K562 (cell line): ENCODE measurements around the gene VAPB. TPM values are rescaled to one million over a fixed set of nuclear protein-coding genes. Genes with fewer than 3 reads are reported as not detected.

Source experiments
- ATAC-seq: fragments of 200-7000 bp; cut with Tn5 transposase; 3 replicates; pipeline ENCODE4 v1.9.1; 2020; ENCODE audit warnings: moderate library complexity
- BruUV-seq: library from RNA; stranded (reverse); fragments of 400-500 nt; replicated peaks from 2 replicates; lab custom pipeline; 2021; lab: Mats Ljungman, UMichigan
- CTCF ChIA-PET: fragments of 300-600 bp; formaldehyde crosslinking; extraction: SDS; loops from one replicate; lab custom pipeline; 2021; ENCODE audit warnings: low intra/inter-chr PET ratio; lab: Yijun Ruan, JAX
- POLR2A ChIA-PET: fragments of 300-600, 350-650 bp; sonication (Branson Sonifier 250); formaldehyde crosslinking; extraction: SDS; loops from one replicate; lab custom pipeline; 2021; ENCODE audit warnings: antibody characterized with exemption, inconsistent platforms; lab: Yijun Ruan, JAX
- DNase-seq, 4 experiments: peaks; one replicate each; pipeline versions ENCODE4 v3.0.0 to v3.0.0-alpha.2; 2011 to 2018; ENCODE audit warnings: low spot score in 3 of 4, mixed read lengths in 3 of 4; ENCODE audit errors: extremely low read depth in 1 of 4
- FAIRE-seq: peaks from 2 replicates; lab custom pipeline; 2011; peaks lifted over from hg19 to GRCh38; lab: Jason Lieb, UNC
- H2AFZ ChIP-seq: 2 replicates; pipeline ENCODE4 v1.6.0; 2011; ENCODE audit warnings: low read depth, low read length, control low read depth, inconsistent platforms
- H3K27ac ChIP-seq: fragments of 200-600 bp; 3 replicates; pipeline ENCODE4 v1.8.0; 2011; ENCODE audit warnings: low read depth, mild to moderate bottlenecking, control low read depth, inconsistent platforms, low read length, moderate library complexity, mixed read lengths; ENCODE audit errors: extremely low read depth
- H3K27me3 ChIP-seq, 2 experiments: fragments of 300-600 bp in 1 of 2; 2 replicates in 1 of 2; 3 replicates in 1 of 2; pipeline versions ENCODE4 v1.6.0 to v1.8.0; 2011; ENCODE audit warnings: inconsistent platforms in 2 of 2, low read length in 2 of 2, mild to moderate bottlenecking in 1 of 2, mixed read lengths in 1 of 2, moderate library complexity in 1 of 2; ENCODE audit not compliant: control insufficient read depth in 2 of 2, insufficient read depth in 2 of 2
- H3K36me3 ChIP-seq: fragments of 300-600 bp; 3 replicates; pipeline ENCODE4 v1.8.0; 2011; ENCODE audit warnings: mild to moderate bottlenecking, low read length, inconsistent platforms; ENCODE audit not compliant: control insufficient read depth, insufficient read depth
- H3K4me1 ChIP-seq, 2 experiments: fragments of 200-600 bp in 1 of 2; replicated peaks in 1 of 2; 2 replicates in 1 of 2; 3 replicates in 1 of 2; pipeline versions ENCODE4 v1.5.1 to v1.8.0; 2011; ENCODE audit warnings: inconsistent platforms in 2 of 2, low read length in 2 of 2, mild to moderate bottlenecking in 1 of 2, mixed read lengths in 1 of 2, moderate library complexity in 1 of 2; ENCODE audit not compliant: control insufficient read depth in 2 of 2, insufficient read depth in 2 of 2
- H3K4me2 ChIP-seq: 2 replicates; pipeline ENCODE4 v1.6.1; 2011; ENCODE audit warnings: low read length, control low read depth, inconsistent platforms, mixed read lengths; ENCODE audit not compliant: insufficient read depth
- H3K4me3 ChIP-seq: fragments of 200-600 bp; sonication (generic), shearing (Covaris generic); 2 replicates; pipeline ENCODE4 v1.5.1; 2016; ENCODE audit warnings: control low read depth, inconsistent platforms
- H3K79me2 ChIP-seq: fragments of 200-600 bp; 3 replicates; pipeline ENCODE4 v1.8.0; 2011; ENCODE audit warnings: low read length, inconsistent platforms; ENCODE audit not compliant: control insufficient read depth, insufficient read depth
- H3K9ac ChIP-seq, 2 experiments: 2 replicates each; pipeline versions ENCODE4 v1.6.0 to v1.6.1; 2011; ENCODE audit warnings: low read depth in 2 of 2, low read length in 2 of 2, control low read depth in 1 of 2, inconsistent platforms in 1 of 2, mild to moderate bottlenecking in 1 of 2, mixed read lengths in 1 of 2; ENCODE audit not compliant: insufficient read depth in 1 of 2
- H3K9me1 ChIP-seq: one replicate; pipeline ENCODE4 v1.6.0; 2011; ENCODE audit warnings: inconsistent platforms, mild to moderate bottlenecking, low read length, moderate library complexity; ENCODE audit not compliant: control insufficient read depth, insufficient read depth
- H3K9me3 ChIP-seq: replicated peaks from 2 replicates; pipeline ENCODE4 v1.5.1; 2011; ENCODE audit warnings: low read depth, low read length, inconsistent platforms; ENCODE audit not compliant: control insufficient read depth, insufficient read depth
- H4K20me1 ChIP-seq: replicated peaks from 2 replicates; pipeline ENCODE4 v1.6.1; 2011; ENCODE audit warnings: low read length, inconsistent platforms, mixed read lengths; ENCODE audit not compliant: control insufficient read depth, insufficient read depth
- PHF20 ChIP-seq: fragments of 450-650 bp; IDR thresholded peaks from 2 replicates; pipeline ENCODE4 v1.6.1; 2018; ENCODE audit not compliant: partially characterized antibody
- SUPT5H ChIP-seq: fragments of 450-650 bp; IDR thresholded peaks from 2 replicates; pipeline ENCODE4 v1.6.1; 2016
- WGBS: fragments of 100-300 bp; shearing (Covaris generic); methylation state at CpG from one replicate; pipeline ENCODE4 v1.1.6; 2016; ENCODE audit warnings: low coverage, mixed read lengths; ENCODE audit not compliant: insufficient coverage; ENCODE audit errors: missing lambda C conversion rate; 5-methylcytosine and 5-hydroxymethylcytosine counted together
- in situ Hi-C: fragments of 300-500 bp; cut with MboI; formaldehyde crosslinking; loops from 4 replicates; pipeline ENCODE4 v1.15.0; 2018; ENCODE audit warnings: inconsistent platforms, mixed read lengths
- intact Hi-C: fragments of 100-400 bp; cut with micrococcal nuclease; formaldehyde crosslinking; loops from 2 replicates; pipeline ENCODE4 v1.14.2; 2022
- polyA plus RNA-seq, 8 experiments: library from polyadenylated mRNA; depleted of rRNA in 4 of 8; stranded (reverse) in 5 of 8; unstranded in 3 of 8; fragments of >200 nt; fragmentation: Nextera tagmentation in 2 of 8; fragmentation: Illumina TruSeq in 1 of 8; extraction: Ambion mirVana in 2 of 8; extraction: Trizol in 1 of 8; gene quantifications; 2 replicates each; pipeline versions ENCODE4 v1.2.1 to v1.2.3, GENCODE V29; 2011 to 2014; ENCODE audit warnings: inconsistent platforms in 1 of 8, missing spikeins in 1 of 8
- total RNA-seq, 7 experiments: library from RNA; depleted of rRNA in 6 of 7; stranded (reverse); fragments of >200 nt in 6 of 7; fragmentation: Illumina TruSeq in 2 of 7; extraction: Trizol in 2 of 7; gene quantifications; 2 replicates each; pipeline versions ENCODE4 v1.2.1 to v1.2.3, GENCODE V29; 2011 to 2021; ENCODE audit warnings: low replicate concordance in 1 of 7
- TF ChIP-seq, protein P1 (sequence below), 2 experiments: fragments of 450-650 bp in 1 of 2; sonication (generic) in 1 of 2; formaldehyde crosslinking in 1 of 2; IDR thresholded peaks; 2 replicates each; pipeline versions ENCODE4 v1.7.1 to v1.9.0; 2016 to 2022; ENCODE audit warnings: inconsistent platforms in 1 of 2, mild to moderate bottlenecking in 1 of 2, missing genetic modification reagents in 1 of 2

Gene VAPB
- total and polyA plus RNA-seq, 9 of the 15 experiments (the other 6 are each of a cell fraction or from before 2014, with no cell fraction given) = 3.4 to 51.0 (median 27.9) TPM

DNA sequence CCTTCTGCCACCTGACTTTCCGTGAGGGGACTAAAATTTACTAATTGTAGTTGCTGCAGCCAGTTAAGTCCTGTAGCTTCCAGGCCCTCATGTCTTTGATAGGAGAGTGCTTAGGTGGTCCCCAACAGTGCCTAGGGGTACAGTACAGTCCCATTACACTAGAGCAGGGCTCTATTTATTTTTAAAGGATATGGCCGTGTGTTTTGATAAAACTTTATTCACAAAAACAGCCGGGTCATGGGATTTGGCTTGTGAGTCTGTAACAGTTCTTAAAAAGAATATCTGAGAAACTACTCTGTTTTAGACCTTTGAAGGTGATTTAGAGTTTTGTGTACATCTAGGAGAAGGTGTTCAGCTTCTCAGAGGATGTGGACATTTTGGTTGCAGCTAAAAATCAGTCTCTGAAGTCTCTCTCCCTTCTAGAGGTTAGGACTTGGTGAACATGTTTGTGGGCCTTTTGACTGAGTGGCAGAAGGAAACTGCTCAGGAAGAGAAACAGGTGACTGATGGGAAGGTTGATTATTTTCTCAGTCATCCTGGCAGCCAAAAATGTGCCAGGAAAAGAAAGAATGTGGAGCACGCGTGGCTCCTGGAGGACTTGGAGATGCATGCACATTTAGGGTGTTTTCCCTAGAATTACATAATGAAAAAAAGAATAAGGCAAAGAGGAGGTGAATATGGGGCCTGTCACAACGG is 57.4 kb downstream of the VAPB start:
- Histone ChIP-seq H3K27ac (no peak overlapping the region), H2AFZ (no peak overlapping the region), H3K79me2 (peaks cover 9% of the 10 kb centered on the region; the same call in 2 of the 3 replicates), H3K27me3 (no peaks in the 10 kb centered on the region), H3K36me3 (peaks cover 83% of the 10 kb centered on the region), H3K9me1 (no peaks in the 10 kb centered on the region), H3K4me3 (no peak overlapping the region), H3K9me3 (no peaks in the 10 kb centered on the region), H3K4me2 (no peak overlapping the region), H4K20me1 (no peaks in the 10 kb centered on the region), H3K4me1 (no peaks in the 10 kb centered on the region), H3K9ac (no peak overlapping the region)
- 84% methylated on average over 6 of the region's 6 CpGs for WGBS
- ChIA-PET POLR2A (no interaction called here), CTCF (interaction anchor here (1.0 to 4.7 kb wide), 4 partner anchors 200 to 213 kb away, joined by 4 to 63 read pairs (median 7); no protein-coding TSS in a partner anchor)
- ATAC-seq (no peak), DNase-seq (no peak), FAIRE-seq (no peak)
- BruUV-seq = no TSS peak
- intact Hi-C loops = no loop called here
- in situ Hi-C loops = no loop called here
- TF ChIP-seq SUPT5H (0 out of 2 replicates have a peak, but pooled peaks have one; percentile 11), PHF20 (no peak)
- TF ChIP-seq, protein P1, sequence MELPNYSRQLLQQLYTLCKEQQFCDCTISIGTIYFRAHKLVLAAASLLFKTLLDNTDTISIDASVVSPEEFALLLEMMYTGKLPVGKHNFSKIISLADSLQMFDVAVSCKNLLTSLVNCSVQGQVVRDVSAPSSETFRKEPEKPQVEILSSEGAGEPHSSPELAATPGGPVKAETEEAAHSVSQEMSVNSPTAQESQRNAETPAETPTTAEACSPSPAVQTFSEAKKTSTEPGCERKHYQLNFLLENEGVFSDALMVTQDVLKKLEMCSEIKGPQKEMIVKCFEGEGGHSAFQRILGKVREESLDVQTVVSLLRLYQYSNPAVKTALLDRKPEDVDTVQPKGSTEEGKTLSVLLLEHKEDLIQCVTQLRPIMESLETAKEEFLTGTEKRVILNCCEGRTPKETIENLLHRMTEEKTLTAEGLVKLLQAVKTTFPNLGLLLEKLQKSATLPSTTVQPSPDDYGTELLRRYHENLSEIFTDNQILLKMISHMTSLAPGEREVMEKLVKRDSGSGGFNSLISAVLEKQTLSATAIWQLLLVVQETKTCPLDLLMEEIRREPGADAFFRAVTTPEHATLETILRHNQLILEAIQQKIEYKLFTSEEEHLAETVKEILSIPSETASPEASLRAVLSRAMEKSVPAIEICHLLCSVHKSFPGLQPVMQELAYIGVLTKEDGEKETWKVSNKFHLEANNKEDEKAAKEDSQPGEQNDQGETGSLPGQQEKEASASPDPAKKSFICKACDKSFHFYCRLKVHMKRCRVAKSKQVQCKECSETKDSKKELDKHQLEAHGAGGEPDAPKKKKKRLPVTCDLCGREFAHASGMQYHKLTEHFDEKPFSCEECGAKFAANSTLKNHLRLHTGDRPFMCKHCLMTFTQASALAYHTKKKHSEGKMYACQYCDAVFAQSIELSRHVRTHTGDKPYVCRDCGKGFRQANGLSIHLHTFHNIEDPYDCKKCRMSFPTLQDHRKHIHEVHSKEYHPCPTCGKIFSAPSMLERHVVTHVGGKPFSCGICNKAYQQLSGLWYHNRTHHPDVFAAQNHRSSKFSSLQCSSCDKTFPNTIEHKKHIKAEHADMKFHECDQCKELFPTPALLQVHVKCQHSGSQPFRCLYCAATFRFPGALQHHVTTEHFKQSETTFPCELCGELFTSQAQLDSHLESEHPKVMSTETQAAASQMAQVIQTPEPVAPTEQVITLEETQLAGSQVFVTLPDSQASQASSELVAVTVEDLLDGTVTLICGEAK (IDR thresholded peaks at IDR 0.05) = peak; percentile 87
- TF ChIP-seq, protein P1 (CRISPR knock-in tag; IDR thresholded peaks at IDR 0.05) = peak; percentile 35; the same call in 1 of the 2 replicates
